SU-DHL-6 (cell line): ENCODE measurements around the gene KRT39.

Experiments
- CTCF ChIP-seq: fragments of 200-600 bp; sonication (generic); IDR thresholded peaks from one replicate; pipeline ENCODE4 v1.5.1; 2017; ENCODE audit warnings: antibody characterized with exemption, mild to moderate bottlenecking, low read length, moderate library complexity; ENCODE audit not compliant: insufficient read depth, poor library complexity, severe bottlenecking
- EZH2phosphoT487 ChIP-seq: fragments of 200-600 bp; sonication (generic), shearing (Covaris generic); conservative IDR thresholded peaks from 2 replicates; pipeline ENCODE4 v1.6.1; 2018; ENCODE audit warnings: mild to moderate bottlenecking, antibody characterized with exemption, low read length, moderate library complexity, mixed read lengths

DNA sequence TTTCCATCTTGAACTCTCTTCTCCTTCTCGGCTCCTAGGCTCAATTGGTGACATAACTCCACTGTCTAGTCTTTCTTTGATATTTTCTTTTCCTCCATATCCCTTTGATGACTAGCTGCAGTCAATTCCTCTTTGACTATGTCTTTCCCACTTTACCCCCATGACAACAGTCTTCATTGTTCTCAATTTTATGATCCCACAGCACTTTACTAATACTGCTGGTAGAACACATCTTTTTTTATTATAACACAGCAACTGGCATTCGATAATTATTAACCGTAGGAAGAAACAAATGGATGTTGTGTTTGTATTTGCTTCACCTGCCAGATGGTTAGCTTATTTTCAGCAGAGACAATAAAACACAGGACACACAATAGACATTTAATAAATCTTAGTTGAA, 25.9 kb upstream of the KRT39 start:
- TF ChIP-seq CTCF (no peak), EZH2phosphoT487 (no peak)
